ENCODE data around the gene HOOK1.
"Not testable (repeated sequence)": the region's sequence is repeated elsewhere in the genome, so short reads cannot be mapped to it uniquely, and the experiment has no call there.

The HOOK1 gene

DNA sequence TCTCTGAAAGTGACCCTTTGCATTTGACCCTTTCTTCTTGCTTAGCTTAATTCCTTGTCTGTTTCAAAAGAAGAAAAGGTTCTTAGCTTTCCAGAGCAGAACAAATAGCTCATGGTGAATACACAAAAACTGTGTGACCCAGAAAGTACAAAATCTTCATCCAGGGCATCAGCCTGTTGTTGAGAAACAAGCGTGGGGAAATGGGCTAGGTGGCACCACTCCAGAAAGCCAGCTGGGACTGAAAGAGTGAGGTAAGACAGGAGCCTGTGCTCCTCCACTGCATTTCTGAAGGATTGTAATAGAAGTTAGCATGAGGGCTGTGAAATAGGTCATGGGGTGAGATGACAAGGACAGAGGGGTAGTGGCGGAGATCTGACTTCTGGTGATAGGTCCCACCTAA is 66.0 kb downstream of the HOOK1 start:
- DNase-seq (ENCODE audit: low read depth in 3 of 3, low spot score in 1 of 3) = no peak

DNA sequence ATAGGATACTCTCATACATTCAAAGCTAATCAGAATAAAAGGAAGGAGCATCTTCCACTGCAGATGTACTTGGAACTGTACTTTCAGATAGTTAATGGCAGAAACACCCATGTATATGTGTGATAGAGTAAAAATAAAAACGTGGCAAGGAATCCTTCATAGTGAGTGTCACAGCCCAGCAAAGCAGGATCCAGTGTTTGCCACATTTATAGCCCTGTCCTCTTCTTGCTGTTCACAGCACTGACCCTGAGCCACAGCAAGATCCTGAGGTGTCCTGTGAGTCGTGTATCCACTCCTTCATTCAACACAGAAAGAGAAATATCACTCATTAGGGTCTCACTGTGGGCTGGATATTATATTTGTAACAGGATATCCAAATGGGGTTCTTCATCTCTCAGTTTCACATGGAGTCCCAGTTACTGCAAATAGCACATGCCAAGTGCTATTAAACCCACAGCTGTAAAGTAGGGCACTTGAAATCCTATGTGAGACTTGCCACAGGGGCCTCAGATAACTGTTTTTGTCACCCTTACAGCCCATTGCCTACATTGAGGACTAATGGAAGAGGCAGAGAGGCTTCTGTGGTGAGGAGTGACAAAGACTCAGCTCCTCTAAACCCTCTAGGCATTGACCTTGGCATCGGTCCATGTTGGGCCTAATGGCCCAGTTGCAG is 70.5 kb downstream of the HOOK1 start:
- DNase-seq (ENCODE audit: low read depth in 3 of 3, low spot score in 1 of 3) = no peak

GRCh38 chr1:59892841-59893811 is 78.4 kb downstream of the HOOK1 start:
- DNase-seq (ENCODE audit: low read depth in 3 of 3, low spot score in 1 of 3) = no peak

- DNase-seq (ENCODE audit: low read depth in 3 of 3, low spot score in 1 of 3) = no peak
These were observed 82.4 kb downstream of the HOOK1 start for GRCh38 chr1:59897165-59897564.

GRCh38 chr1:59898927-59899326 is 84.2 kb downstream of the HOOK1 start:
- no peak for DNase-seq (ENCODE audit: low read depth in 3 of 3, low spot score in 1 of 3)

GRCh38 chr1:59900640-59901039 is 85.9 kb downstream of the HOOK1 start:
- DNase-seq (ENCODE audit: low read depth in 3 of 3, low spot score in 1 of 3) = no peak

DNA sequence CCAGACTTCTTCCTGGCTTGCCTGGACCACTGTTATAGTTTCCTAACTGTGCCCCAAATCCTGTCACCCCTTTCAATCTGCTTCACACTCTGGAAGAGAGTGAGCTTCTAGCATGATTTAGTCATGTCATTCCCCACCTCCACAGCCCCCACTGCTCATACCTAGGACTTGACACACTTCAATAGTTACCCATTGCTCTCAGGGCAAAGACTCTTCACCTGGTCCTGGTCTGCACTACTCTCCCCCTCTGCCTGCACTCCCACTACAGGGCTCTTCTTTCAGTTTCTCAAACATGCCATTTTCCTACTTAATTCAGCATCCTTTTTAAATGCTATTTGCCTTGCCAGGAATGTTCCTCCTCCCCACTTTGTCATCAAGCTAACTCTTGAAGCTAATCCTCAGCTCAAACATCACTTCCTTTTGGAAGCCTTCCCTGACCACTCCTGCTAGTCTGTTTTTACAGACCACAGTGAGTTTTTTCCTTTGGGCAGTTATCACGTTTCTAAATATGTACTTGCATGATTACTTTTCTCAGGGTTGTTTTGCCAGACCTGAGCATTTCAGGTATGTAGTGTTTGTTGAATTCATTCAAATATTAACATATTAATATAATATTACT is 87.1 kb downstream of the HOOK1 start:
- DNase-seq (ENCODE audit: low read depth in 3 of 3, low spot score in 1 of 3) = no peak

DNA sequence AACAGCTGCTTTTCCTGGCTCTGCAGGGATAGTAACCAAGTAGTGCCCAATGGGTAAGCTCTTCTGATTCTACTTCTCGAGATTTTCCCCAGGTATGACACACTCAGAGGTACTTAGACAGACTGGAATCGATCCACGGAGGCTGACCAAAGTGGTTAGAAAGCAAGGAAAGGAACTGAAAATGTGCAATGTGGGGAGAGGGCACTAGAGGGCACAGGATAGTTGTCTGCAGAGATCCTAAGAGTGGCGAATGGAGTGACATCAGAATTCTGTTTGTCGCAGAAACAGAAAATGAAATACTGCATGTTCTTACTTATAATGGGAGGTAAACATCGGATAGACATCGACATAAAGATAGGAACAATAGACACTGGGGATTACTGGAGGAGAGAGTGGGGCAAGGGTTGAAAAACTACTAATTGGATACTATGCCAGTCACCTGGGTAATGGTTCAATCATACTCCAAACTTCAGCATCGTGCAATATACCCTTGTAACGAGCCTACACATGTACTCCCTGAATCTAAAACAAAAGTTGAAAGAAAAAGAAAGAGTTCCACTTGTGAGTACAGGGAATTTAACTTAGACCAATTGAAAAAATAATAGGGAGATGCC is 88.5 kb downstream of the HOOK1 start:
- DNase-seq (ENCODE audit: low read depth in 3 of 3, low spot score in 1 of 3) = no peak

- no peak for DNase-seq (ENCODE audit: low read depth in 3 of 3, low spot score in 1 of 3)
These were observed 92.2 kb downstream of the HOOK1 start for GRCh38 chr1:59906931-59907330.

- DNase-seq (ENCODE audit: low read depth in 3 of 3, low spot score in 1 of 3) = no peak
These were observed 93.3 kb downstream of the HOOK1 start for GRCh38 chr1:59908084-59908483.

DNA sequence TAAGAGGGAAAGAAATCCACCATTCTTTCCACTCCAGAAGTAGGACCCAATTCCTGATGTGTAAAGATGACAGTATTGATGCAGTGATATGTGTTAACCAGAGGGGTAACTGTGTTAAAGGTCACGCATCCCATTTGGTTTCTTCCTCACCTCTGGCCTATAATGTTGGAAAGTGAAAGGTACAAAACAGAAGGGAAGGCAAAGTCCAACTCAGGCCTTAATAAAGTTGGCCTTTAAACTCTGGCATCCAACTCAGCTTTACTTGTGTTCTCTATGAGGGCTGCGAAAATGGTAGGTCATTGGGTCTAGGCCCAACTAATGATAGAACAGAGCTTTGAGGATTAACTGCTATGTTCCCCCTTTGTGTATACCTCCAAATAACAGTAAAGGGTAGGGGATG is 93.9 kb downstream of the HOOK1 start:
- DNase-seq (ENCODE audit: low read depth in 3 of 3, low spot score in 1 of 3) = no peak

DNA sequence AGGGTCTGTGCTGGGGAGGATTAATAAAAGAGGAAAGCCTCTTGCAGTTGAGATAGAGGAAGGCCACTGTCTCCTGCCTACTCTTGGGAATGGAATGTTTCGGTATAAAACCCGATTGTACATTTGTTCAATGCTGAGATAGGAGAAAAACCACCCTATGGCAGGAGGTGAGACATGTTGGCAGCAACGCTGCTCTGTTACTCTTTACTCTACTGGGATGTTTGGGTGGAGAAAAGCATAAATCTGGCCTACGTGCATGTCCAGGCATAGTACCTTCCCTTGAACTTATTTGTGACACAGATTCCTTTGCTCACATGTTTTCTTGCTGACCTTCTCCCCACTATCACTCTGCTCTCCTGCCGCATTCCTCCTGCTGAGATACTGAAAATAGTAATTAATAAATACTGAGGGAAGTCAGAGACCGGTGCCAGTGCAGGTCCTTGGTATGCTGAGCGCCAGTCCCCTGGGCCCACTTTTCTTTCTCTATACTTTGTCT is 100.1 kb downstream of the HOOK1 start:
- not testable (repeated sequence) for DNase-seq (ENCODE audit: low read depth in 3 of 3, low spot score in 1 of 3)

GRCh38 chr1:59915516-59915915 is 100.8 kb downstream of the HOOK1 start:
- DNase-seq (ENCODE audit: low read depth in 3 of 3, low spot score in 1 of 3) = no peak

- DNase-seq (ENCODE audit: low read depth in 3 of 3, low spot score in 1 of 3) = no peak
These were observed 102.5 kb downstream of the HOOK1 start for GRCh38 chr1:59917026-59917784.

- DNase-seq (ENCODE audit: low read depth in 3 of 3, low spot score in 1 of 3) = no peak
These were observed 103.0 kb downstream of the HOOK1 start for GRCh38 chr1:59917785-59918180.

DNA sequence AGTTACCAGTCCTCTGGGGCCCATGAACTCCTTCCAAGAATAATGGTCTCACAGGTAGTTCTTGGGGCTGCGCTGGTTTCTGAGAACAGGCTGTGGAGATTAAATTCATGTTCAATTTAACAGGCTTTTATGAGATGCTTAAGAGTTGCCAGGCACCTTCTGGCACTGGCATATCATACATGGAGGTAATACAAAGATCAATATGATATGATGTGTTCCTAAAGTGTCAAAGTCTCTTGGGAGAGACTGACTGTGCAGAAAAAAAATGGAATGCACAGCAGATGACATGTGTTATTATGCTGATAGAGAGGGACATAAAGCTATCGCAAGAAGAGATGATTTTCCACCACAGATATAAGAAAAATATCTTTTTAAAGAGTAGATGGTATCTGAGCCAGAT is 105.0 kb downstream of the HOOK1 start:
- DNase-seq (ENCODE audit: low read depth in 3 of 3, low spot score in 1 of 3) = no peak

GRCh38 chr1:59921258-59921899 is 106.6 kb downstream of the HOOK1 start:
- DNase-seq (ENCODE audit: low read depth in 3 of 3, low spot score in 1 of 3) = not testable (repeated sequence)

DNA sequence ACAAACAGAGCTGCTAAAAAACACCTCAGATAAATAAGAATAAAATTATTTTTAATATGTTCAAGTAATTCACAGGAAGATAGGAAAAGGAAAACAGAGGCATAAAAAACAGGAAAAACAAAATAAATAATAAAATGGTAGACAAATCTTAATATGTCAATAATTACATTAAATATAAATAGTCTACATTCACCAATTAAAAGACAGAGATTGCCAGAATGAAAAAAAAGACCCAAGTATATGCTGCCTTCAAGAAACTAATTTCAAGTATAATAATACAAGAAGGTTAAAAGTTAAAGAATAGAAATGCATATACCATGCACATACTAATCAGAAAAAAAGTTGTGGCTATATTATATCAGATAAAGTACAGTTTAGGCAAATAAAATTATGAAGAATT is 109.9 kb downstream of the HOOK1 start:
- no peak for DNase-seq (ENCODE audit: low read depth in 3 of 3, low spot score in 1 of 3)

All from stimulated activated CD4-positive, alpha-beta T cell treated with anti-CD3 and anti-CD28 coated beads, TNF-alpha, amount 100 ng/mL, for 1 hour (primary cell).